Right renal pelvis (tissue), 4 donors: ENCODE measurements around the gene HHATL. TPM values are rescaled to one million over a fixed set of nuclear protein-coding genes. Genes with fewer than 3 reads are reported as not detected.

Experiments
- DNase-seq, 4 donors: peaks; one replicate each; pipeline ENCODE4 v3.0.0-alpha.2; 2013; ENCODE audit warnings: low read depth in 4 of 4, low spot score in 3 of 4, missing footprints in 1 of 4
- polyA plus RNA-seq, 4 donors: library from polyadenylated mRNA; unstranded; fragments of 120-200 nt; gene quantifications; one replicate each; pipeline ENCODE4 v1.2.1, GENCODE V29; 2013; ENCODE audit not compliant: insufficient read length in 4 of 4

HHATL gene
- polyA plus RNA-seq, 4 donors = 0.30 to 0.40 (median 0.36) TPM

DNA sequence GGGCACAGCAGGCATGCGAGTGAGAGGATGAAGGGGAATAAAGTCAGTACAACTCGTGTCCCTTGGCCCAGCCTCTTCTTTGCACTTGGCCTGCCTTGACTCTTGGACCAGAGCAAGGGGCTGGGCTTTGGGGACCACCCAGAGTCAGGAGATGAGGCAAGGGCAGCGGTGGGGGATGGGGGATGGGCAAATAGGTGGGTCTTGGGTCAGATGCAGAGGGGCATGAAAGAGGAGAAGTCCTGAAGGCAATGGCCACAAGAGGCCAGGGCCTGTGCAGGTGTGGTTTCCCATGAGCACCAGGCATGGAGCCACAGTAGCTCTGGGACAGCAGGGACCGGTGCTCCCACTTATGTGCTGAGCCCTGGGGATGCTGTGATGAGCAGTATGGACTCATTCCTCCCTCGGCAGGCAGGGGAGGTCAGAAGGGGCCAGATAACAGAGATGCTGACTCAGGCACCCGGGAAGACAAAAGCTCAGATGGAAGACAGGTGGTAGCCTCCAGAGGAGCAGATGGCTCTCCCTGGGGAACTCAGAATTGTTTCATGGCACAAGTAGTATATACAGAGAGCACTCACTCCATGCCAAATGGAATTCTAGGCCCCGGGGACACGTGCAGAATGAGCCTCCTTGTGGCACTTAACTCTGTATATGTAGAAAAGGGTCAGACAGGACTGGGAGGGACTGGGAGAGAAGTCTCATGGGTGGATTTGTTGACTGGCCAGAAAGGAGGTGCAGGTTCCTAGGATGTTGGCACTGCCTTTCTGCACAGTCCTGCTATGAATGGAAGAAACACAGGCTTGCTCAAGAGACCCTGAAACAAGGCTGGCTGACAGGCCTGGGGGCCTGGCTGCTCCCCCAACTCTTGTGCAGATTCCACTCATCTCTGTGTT lies 34.8 kb downstream of the HHATL start:
- no peak for DNase-seq

DNA sequence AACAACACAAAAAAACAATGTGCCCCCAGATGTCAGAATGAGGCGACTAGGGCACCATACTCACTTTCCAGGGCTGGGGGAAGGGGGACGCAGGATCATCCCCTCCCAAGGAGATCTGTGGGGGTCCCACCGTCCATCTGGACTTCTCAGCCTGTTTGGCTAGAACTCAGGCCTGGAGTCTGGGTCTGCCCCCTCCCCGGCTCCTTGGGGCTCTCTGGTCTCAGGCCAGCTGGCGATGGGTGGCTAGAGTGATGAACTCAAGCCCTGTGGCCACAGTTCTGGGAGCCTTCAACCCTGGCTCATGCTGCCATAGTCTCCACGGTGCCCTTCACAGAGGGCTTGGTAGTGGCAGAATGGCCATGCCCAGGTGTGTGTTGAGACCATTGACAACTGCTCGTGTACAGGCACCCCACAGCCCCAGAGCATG lies 35.5 kb downstream of the HHATL start:
- DNase-seq = no peak

DNA sequence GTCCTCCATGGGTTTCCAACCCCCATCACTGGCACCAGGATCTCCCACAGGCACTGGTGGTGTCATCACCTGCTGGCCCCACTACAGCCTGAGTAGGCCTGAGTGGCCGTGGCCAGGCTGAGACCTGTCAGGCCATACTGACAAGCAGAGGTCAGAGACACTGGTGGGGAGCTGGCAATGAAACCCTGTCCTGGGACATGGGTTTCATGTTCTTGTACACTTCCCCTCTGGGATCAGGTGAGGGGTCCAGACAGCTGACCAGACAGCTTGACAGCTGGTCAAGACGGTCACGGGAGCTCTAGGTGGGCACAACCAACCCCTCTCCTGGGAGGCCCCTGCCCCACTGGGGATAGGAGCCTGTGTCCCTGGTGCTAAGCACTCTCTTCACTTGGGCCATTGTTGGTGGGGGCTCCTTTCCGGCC lies 36.0 kb downstream of the HHATL start:
- no peak for DNase-seq

- no peak for DNase-seq
Measured at GRCh38 chr3:42666022-42666421, 36.6 kb downstream of the HHATL start.

GRCh38 chr3:42665050-42665878 lies 37.3 kb downstream of the HHATL start:
- DNase-seq = no peak

- DNase-seq = no peak
Measured at GRCh38 chr3:42664438-42664803, 38.2 kb downstream of the HHATL start.

- DNase-seq = no peak
Measured at GRCh38 chr3:42663581-42664437, 38.8 kb downstream of the HHATL start.

GRCh38 chr3:42662813-42663535 lies 39.6 kb downstream of the HHATL start:
- DNase-seq = no peak

DNA sequence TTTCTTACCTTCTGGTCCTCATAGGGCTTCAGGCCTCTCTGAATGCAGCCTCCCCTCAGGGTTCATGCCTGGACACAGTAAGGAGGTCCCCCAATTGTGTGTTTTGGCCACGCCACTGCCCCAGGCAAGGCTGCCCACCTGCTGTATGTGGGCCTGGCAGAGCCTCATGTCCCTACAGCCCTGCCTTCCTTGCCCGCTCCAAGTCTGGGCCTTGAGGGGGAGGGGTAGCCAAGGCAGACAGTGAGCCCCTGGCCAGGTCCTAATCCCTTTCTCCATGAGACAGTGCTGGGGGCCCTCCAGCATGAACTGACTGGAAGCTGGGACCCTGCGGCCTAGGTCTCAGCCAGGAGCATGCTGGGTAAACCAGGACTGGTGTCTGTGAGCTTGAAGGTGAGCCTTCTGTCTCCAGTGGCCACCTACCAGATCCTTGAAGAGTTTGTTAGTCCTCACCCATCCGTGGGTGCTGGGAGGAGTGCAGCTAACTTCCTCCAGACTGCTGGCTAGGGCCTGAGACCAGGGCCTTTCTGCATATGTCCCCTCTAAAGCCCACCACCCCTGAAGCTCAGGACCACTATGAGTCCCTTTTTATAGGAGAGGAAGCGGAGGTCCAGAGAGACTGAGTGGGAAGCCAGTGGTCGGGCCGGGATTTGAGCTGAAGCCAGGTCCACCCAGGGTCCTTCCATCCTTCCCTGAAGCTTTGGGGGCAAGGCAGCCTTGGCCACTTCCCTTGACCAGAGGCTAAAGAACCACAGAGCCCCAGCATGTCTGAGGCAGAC lies 40.4 kb downstream of the HHATL start:
- DNase-seq = no peak

DNA sequence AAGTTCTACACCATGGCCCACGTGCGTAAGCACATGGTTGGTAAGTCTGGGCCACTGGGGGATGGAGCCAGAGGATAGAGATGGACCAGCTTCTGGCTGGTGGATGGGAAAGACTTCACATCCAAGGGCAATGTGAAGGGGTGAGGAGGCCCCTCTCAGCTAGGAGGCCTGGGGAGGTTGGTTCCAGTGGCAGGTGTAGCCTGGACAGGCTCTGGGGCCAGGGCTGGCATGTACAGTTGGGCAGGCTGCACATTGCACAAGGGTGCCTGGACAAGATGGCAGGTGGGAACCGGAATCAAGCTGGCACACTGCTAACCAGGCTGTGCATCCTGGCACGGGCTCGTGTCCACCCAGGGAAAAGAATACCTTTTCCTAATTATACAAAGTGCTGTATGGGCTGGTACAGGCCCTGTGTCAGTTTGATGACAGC lies 41.0 kb downstream of the HHATL start:
- DNase-seq = no peak

GRCh38 chr3:42660898-42661297 lies 41.7 kb downstream of the HHATL start:
- no peak for DNase-seq

DNA sequence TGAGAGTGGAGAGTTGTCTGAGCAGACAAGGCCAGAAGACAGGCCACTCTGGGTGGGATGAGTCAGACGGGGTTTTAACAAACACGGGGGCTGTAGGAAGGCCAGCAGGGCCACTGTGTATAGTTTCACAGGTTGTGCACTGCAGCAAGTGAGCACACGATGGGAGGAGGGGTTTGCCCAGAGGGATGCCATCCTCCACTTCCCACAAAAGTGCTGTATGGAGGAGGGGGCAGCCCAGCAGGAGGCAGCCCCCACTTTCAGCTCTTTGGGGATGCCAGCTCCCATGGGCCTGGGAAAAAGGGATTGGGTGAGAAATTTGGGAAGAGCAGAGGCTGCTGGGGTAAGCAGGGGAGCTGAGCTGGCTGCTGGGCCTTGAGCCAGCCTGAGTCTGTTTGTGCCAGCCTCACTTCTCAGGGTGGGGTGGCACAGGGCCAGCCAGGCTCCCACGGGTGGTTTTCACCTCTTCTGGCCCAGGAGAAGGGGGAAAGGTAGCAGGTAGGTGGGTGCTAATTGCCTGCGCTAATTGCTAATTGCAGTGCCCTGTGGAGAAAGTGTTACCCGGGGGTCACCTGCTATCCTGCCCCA lies 42.4 kb downstream of the HHATL start:
- no peak for DNase-seq

- DNase-seq = no peak
Measured at GRCh38 chr3:42659451-42660130, 43.0 kb downstream of the HHATL start.

DNA sequence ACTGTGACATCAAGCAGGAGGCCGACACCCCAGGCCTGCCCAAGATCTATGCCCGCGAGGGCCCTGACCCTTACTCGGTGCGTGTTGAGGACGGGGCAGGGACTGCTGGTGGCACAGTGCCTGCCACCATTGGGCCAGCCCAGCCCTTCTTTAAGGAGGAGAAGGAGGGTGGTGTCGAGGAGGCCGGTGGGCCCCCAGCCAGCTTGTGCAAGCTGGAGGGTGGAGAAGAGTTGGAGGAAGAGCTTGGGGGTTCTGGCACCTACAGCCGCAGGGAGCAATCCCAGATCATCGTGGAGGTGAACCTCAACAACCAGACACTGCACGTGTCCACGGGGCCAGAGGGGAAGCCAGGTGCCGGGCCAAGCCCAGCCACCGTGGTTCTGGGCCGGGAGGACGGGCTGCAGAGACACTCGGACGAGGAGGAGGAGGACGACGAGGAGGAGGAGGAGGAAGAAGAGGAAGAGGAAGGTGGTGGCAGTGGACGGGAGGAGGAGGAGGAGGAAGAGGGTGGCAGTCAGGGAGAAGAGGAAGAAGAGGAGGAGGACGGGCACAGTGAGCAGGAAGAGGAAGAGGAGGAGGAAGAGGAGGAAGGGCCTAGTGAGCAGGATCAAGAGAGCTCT lies 43.7 kb downstream of the HHATL start:
- DNase-seq = no peak

GRCh38 chr3:42658091-42658770 lies 44.4 kb downstream of the HHATL start:
- DNase-seq = no peak

DNA sequence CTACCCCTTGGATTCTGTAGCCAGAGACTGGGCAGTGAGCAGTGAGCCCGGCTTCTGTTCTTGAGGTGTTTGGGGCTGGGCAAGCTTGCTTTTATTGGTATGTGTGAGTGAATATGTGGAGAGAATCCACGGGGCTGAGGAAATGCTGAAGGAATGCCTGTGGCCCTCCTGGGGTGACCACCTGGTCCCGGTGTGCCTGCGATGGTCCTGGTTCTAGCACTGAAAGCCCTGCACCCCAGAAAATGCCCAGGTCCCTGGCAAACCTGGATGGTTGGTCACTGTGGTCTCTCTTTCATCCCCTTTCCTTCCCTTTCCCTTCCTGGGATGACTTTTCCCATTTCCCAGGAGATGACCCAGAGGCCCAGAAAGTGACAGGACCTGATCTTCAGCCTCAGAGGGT lies 44.9 kb downstream of the HHATL start:
- no peak for DNase-seq
